ENCODE measurements around the gene LCE2D. TPM values are rescaled to one million over a fixed set of nuclear protein-coding genes. Genes with fewer than 3 reads are reported as not detected.

LCE2D gene, protein sequence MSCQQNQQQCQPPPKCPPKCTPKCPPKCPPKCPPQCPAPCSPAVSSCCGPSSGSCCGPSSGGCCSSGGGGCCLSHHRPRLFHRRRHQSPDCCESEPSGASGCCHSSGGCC
- polyA plus RNA-seq (2013, experiment 1 of 2) = not detected
- not detected for polyA plus RNA-seq (2013, experiment 2 of 2)

DNA sequence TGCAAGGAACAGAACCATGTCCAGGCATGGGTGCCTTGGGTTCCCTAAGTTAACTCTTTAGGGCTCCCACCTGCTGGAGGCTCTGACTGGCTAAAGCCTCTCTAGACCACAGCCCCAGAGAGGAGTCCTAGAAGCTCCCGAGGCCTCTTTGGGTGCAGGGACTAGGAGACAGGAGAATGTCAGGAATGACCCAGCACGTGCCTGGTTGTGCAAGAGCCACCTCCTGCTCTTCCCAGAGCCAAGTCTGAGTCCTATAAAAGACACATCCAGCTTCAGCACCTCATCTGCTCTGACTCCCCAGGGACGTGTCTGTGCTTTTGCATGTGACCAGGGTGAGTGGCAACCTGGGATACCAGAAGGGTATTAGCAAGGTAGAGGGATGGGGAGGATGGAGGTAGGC lies at the start of gene LCE2D:
Gene LCE2D (plus strand): TSS at position 283 of the 400 bp plus-strand sequence. CDS start 726 bp downstream, outside the sequence.
- Histone ChIP-seq H3K14ac (ENCODE audit: low read length in 2 of 2) (no peak within 1 kb of the TSS), H2BK120ac (ENCODE audit: low read depth, low read length) (no peak within 1 kb of the TSS), H3K4me2 (ENCODE audit: low read length, poor library complexity, severe bottlenecking) (no peak within 1 kb of the TSS), H3K36me3 (ENCODE audit: control insufficient read depth in 1 of 2, insufficient read depth in 2 of 2, low read depth in 1 of 2, low read length in 2 of 2) (no peaks in the 10 kb centered on the region), H2BK12ac (ENCODE audit: low read length in 2 of 2) (no peak within 1 kb of the TSS), H3K79me1 (replicated peaks; ENCODE audit: low read length, poor library complexity, severe bottlenecking) (no peaks in the 10 kb centered on the region), H3K23ac (ENCODE audit: low read length in 2 of 2) (no peak within 1 kb of the TSS), H3K18ac (ENCODE audit: low read depth in 1 of 2, low read length in 2 of 2) (no peak within 1 kb of the TSS), H2BK5ac (ENCODE audit: low read depth, low read length, poor library complexity, severe bottlenecking) (no peak within 1 kb of the TSS), H3K4me3 (ENCODE audit: insufficient read depth in 1 of 2, low read depth in 1 of 2, low read length in 2 of 2) (no peak within 1 kb of the TSS), H4K8ac (ENCODE audit: low read length) (no peak within 1 kb of the TSS), H2AFZ (ENCODE audit: low read depth, low read length) (no peak within 1 kb of the TSS), H2BK15ac (ENCODE audit: low read depth, poor library complexity, severe bottlenecking) (no peak within 1 kb of the TSS), H4K91ac (ENCODE audit: low read length) (no peak within 1 kb of the TSS), H3K9me3 (ENCODE audit: control insufficient read depth, low read length) (no peaks in the 10 kb centered on the region), H3K4me1 (ENCODE audit: control insufficient read depth, insufficient read depth, low read depth, low read length) (no peaks in the 10 kb centered on the region), H3K9ac (ENCODE audit: low read length) (no peak within 1 kb of the TSS), H2AK5ac (ENCODE audit: low read length, severe bottlenecking) (no peak within 1 kb of the TSS), H3K4ac (ENCODE audit: low read depth in 1 of 2, low read length in 2 of 2) (no peak within 1 kb of the TSS), H3K27me3 (ENCODE audit: control insufficient read depth in 1 of 2, insufficient read depth in 1 of 2, low read length in 2 of 2) (no peaks in the 10 kb centered on the region), H3K27ac (ENCODE audit: low read length, poor library complexity, severe bottlenecking) (no peak within 1 kb of the TSS)
- 32% methylated on average over 3 of the region's 3 CpGs for WGBS
- DNase-seq = no peak

DNA sequence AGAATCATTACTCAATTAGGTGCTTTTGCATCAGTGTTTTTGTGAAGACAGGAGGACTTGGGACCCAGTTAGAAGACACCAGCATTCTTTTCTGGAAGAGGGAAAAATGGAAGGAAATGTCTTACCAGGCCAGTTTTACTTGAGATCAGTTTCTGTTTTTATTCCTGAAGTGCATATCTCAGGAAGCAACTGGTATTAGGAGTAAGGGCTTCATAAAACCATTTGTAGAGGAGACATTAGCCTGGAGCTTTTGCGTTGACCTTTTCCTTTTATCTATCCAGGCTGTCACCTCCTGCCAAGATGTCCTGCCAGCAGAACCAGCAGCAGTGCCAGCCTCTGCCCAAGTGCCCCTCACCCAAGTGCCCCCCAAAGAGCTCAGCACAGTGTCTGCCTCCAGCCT lies 49.7 kb upstream of the LCE2D start, which contains the start of gene LCE3B:
Gene LCE3B (plus strand): TSS at position 301 of the 400 bp plus-strand sequence. CDS start 0 bp downstream, at position 301.
- H4K91ac ChIP-seq (ENCODE audit: low read length) = no peak within 1 kb of the TSS
- H4K8ac ChIP-seq (ENCODE audit: low read length) = no peak within 1 kb of the TSS
- no peaks in the 10 kb centered on the region for H3K36me3 ChIP-seq (ENCODE audit: control insufficient read depth in 1 of 2, insufficient read depth in 2 of 2, low read depth in 1 of 2, low read length in 2 of 2)
- no peak within 1 kb of the TSS for H3K4me2 ChIP-seq (ENCODE audit: low read length, poor library complexity, severe bottlenecking)
- no peak within 1 kb of the TSS for H3K4ac ChIP-seq (ENCODE audit: low read depth in 1 of 2, low read length in 2 of 2)
- no peak within 1 kb of the TSS for H2AK5ac ChIP-seq (ENCODE audit: low read length, severe bottlenecking)
- no peak within 1 kb of the TSS for H2AFZ ChIP-seq (ENCODE audit: low read depth, low read length)
- DNase-seq = no peak
- H3K4me1 ChIP-seq (ENCODE audit: control insufficient read depth, insufficient read depth, low read depth, low read length) = no peaks in the 10 kb centered on the region
- no peak within 1 kb of the TSS for H2BK12ac ChIP-seq (ENCODE audit: low read length in 2 of 2)
- no peak within 1 kb of the TSS for H3K18ac ChIP-seq (ENCODE audit: low read depth in 1 of 2, low read length in 2 of 2)
- H3K23ac ChIP-seq (ENCODE audit: low read length in 2 of 2) = no peak within 1 kb of the TSS
- H3K27ac ChIP-seq (ENCODE audit: low read length, poor library complexity, severe bottlenecking) = no peak within 1 kb of the TSS
- no peak within 1 kb of the TSS for H3K9ac ChIP-seq (ENCODE audit: low read length)
- no peak within 1 kb of the TSS for H2BK15ac ChIP-seq (ENCODE audit: low read depth, poor library complexity, severe bottlenecking)
- no peak within 1 kb of the TSS for H2BK5ac ChIP-seq (ENCODE audit: low read depth, low read length, poor library complexity, severe bottlenecking)
- H3K27me3 ChIP-seq (ENCODE audit: control insufficient read depth in 1 of 2, insufficient read depth in 1 of 2, low read length in 2 of 2) = no peaks in the 10 kb centered on the region
- no peaks in the 10 kb centered on the region for H3K79me1 ChIP-seq (replicated peaks; ENCODE audit: low read length, poor library complexity, severe bottlenecking)
- H3K9me3 ChIP-seq (ENCODE audit: control insufficient read depth, low read length) = peaks cover 11% of the 10 kb centered on the region
- no peak within 1 kb of the TSS for H3K14ac ChIP-seq (ENCODE audit: low read length in 2 of 2)
- no peak within 1 kb of the TSS for H2BK120ac ChIP-seq (ENCODE audit: low read depth, low read length)
- WGBS = no CpG with 5 or more reads among the region's 1 CpG
- no peak within 1 kb of the TSS for H3K4me3 ChIP-seq (ENCODE audit: insufficient read depth in 1 of 2, low read depth in 1 of 2, low read length in 2 of 2)

DNA sequence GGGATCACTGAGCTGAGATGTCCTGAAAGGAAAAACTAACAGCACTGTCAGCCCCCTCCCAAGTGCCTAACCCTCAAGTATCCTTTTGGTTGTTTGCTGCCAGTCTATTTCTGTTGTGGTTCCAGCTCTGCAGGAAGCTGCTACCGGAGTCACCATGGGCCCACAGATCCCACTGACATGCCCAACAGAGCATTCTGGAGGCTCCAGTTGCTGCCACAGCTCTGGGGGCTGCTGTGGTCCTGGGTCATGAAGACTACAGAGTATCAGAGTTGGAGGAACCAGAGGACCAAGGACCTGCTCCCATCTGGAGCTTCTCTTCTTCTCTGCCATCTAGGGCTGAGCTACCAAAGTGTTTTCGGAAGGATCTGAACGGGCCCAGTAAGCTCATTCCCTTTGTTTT lies 41.2 kb upstream of the LCE2D start:
- H3K9ac ChIP-seq (ENCODE audit: low read length) = no peak overlapping the region
- DNase-seq = no peak
- no peak overlapping the region for H2BK5ac ChIP-seq (ENCODE audit: low read depth, low read length, poor library complexity, severe bottlenecking)
- no peak overlapping the region for H3K4ac ChIP-seq (ENCODE audit: low read depth in 1 of 2, low read length in 2 of 2)
- H2BK12ac ChIP-seq (ENCODE audit: low read length in 2 of 2) = no peak overlapping the region
- no peak overlapping the region for H3K4me2 ChIP-seq (ENCODE audit: low read length, poor library complexity, severe bottlenecking)
- peaks cover 33% of the 10 kb centered on the region for H3K9me3 ChIP-seq (ENCODE audit: control insufficient read depth, low read length)
- no peak overlapping the region for H2BK120ac ChIP-seq (ENCODE audit: low read depth, low read length)
- H3K18ac ChIP-seq (ENCODE audit: low read depth in 1 of 2, low read length in 2 of 2) = no peak overlapping the region
- WGBS = 35% methylated on average over 3 of the region's 3 CpGs
- no peaks in the 10 kb centered on the region for H3K4me1 ChIP-seq (ENCODE audit: control insufficient read depth, insufficient read depth, low read depth, low read length)
- no peak overlapping the region for H4K8ac ChIP-seq (ENCODE audit: low read length)
- no peak overlapping the region for H2AFZ ChIP-seq (ENCODE audit: low read depth, low read length)
- H2BK15ac ChIP-seq (ENCODE audit: low read depth, poor library complexity, severe bottlenecking) = no peak overlapping the region
- peaks cover 0 to 7% of the 10 kb centered on the region in 2 experiments for H3K27me3 ChIP-seq (ENCODE audit: control insufficient read depth in 1 of 2, insufficient read depth in 1 of 2, low read length in 2 of 2)
- no peak overlapping the region for H3K23ac ChIP-seq (ENCODE audit: low read length in 2 of 2)
- H2AK5ac ChIP-seq (ENCODE audit: low read length, severe bottlenecking) = no peak overlapping the region
- no peak overlapping the region for H3K4me3 ChIP-seq (ENCODE audit: insufficient read depth in 1 of 2, low read depth in 1 of 2, low read length in 2 of 2)
- no peaks in the 10 kb centered on the region for H3K36me3 ChIP-seq (ENCODE audit: control insufficient read depth in 1 of 2, insufficient read depth in 2 of 2, low read depth in 1 of 2, low read length in 2 of 2)
- no peaks in the 10 kb centered on the region for H3K79me1 ChIP-seq (replicated peaks; ENCODE audit: low read length, poor library complexity, severe bottlenecking)
- no peak overlapping the region for H3K14ac ChIP-seq (ENCODE audit: low read length in 2 of 2)
- H3K27ac ChIP-seq (ENCODE audit: low read length, poor library complexity, severe bottlenecking) = no peak overlapping the region
- H4K91ac ChIP-seq (ENCODE audit: low read length) = no peak overlapping the region

DNA sequence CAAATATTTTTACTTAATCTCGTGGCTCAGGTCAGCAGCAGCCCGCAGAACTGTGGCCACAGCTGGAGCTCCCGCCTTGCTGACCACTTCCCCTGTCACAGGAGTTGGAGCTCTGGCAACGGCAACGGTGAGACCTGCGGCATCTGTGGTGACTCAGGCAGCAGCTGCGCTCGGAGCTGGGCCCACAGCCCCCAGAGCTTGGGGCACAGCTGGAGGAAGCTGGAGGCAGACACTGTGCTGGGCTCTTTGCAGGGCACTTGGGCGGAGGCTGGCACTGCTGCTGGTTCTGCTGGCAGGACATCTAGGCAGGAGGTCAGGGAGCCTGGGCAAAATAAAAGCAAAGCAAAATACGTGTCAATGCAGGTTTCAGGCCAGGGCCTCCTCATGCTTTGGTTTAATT lies 40.4 kb upstream of the LCE2D start, which contains the start of gene LCE3A:
Gene LCE3A (minus strand): TSS at position 301 of the 400 bp plus-strand sequence. CDS start 0 bp downstream, at position 301.
- H2AK5ac ChIP-seq (ENCODE audit: low read length, severe bottlenecking) = no peak within 1 kb of the TSS
- H2BK120ac ChIP-seq (ENCODE audit: low read depth, low read length) = no peak within 1 kb of the TSS
- 77% methylated on average over 10 of the region's 10 CpGs for WGBS
- no peak within 1 kb of the TSS for H2BK12ac ChIP-seq (ENCODE audit: low read length in 2 of 2)
- H3K18ac ChIP-seq (ENCODE audit: low read depth in 1 of 2, low read length in 2 of 2) = no peak within 1 kb of the TSS
- no peak within 1 kb of the TSS for H2AFZ ChIP-seq (ENCODE audit: low read depth, low read length)
- H2BK5ac ChIP-seq (ENCODE audit: low read depth, low read length, poor library complexity, severe bottlenecking) = no peak within 1 kb of the TSS
- H3K9me3 ChIP-seq (ENCODE audit: control insufficient read depth, low read length) = peaks cover 28% of the 10 kb centered on the region
- no peak within 1 kb of the TSS for H3K4me2 ChIP-seq (ENCODE audit: low read length, poor library complexity, severe bottlenecking)
- H3K27ac ChIP-seq (ENCODE audit: low read length, poor library complexity, severe bottlenecking) = no peak within 1 kb of the TSS
- H3K23ac ChIP-seq (ENCODE audit: low read length in 2 of 2) = no peak within 1 kb of the TSS
- no peak within 1 kb of the TSS for H4K91ac ChIP-seq (ENCODE audit: low read length)
- H2BK15ac ChIP-seq (ENCODE audit: low read depth, poor library complexity, severe bottlenecking) = no peak within 1 kb of the TSS
- no peaks in the 10 kb centered on the region for H3K79me1 ChIP-seq (replicated peaks; ENCODE audit: low read length, poor library complexity, severe bottlenecking)
- H3K4me1 ChIP-seq (ENCODE audit: control insufficient read depth, insufficient read depth, low read depth, low read length) = no peaks in the 10 kb centered on the region
- no peak within 1 kb of the TSS for H4K8ac ChIP-seq (ENCODE audit: low read length)
- H3K4ac ChIP-seq (ENCODE audit: low read depth in 1 of 2, low read length in 2 of 2) = no peak within 1 kb of the TSS
- no peak within 1 kb of the TSS for H3K14ac ChIP-seq (ENCODE audit: low read length in 2 of 2)
- H3K9ac ChIP-seq (ENCODE audit: low read length) = no peak within 1 kb of the TSS
- H3K4me3 ChIP-seq (ENCODE audit: insufficient read depth in 1 of 2, low read depth in 1 of 2, low read length in 2 of 2) = no peak within 1 kb of the TSS
- DNase-seq = no peak
- peaks cover 0 to 10% of the 10 kb centered on the region in 2 experiments for H3K27me3 ChIP-seq (ENCODE audit: control insufficient read depth in 1 of 2, insufficient read depth in 1 of 2, low read length in 2 of 2)
- no peaks in the 10 kb centered on the region for H3K36me3 ChIP-seq (ENCODE audit: control insufficient read depth in 1 of 2, insufficient read depth in 2 of 2, low read depth in 1 of 2, low read length in 2 of 2)
